ENCODE measurements around the gene BMP6. TPM values are rescaled to one million over a fixed set of nuclear protein-coding genes. Genes with fewer than 3 reads are reported as not detected.

BMP6 gene
- total and polyA plus RNA-seq, 9 donors: 0.51 to 2.4 (median 1.4) TPM

- Histone ChIP-seq H3K9me3 (replicated peaks; ENCODE audit: control insufficient read depth, low read depth, low read length) (no peaks in the 10 kb centered on the region), H3K36me3 (ENCODE audit: control insufficient read depth, insufficient read depth, low read length) (peaks cover 87% of the 10 kb centered on the region), H3K4me3 (ENCODE audit: low read length) (no peak overlapping the region), H3K27me3 (ENCODE audit: control insufficient read depth, insufficient read depth, low read length) (no peaks in the 10 kb centered on the region), H3K27ac (ENCODE audit: low read length) (no peak overlapping the region), H3K4me1 (ENCODE audit: control insufficient read depth, insufficient read depth, low read length) (no peaks in the 10 kb centered on the region)
- DNase-seq: no peak
- no CpG with 5 or more reads among the region's 5 CpGs for WGBS (ENCODE audit: insufficient coverage)
Observed at GRCh38 chr6:7899101-7899888, 173.4 kb downstream of the BMP6 start.

DNA sequence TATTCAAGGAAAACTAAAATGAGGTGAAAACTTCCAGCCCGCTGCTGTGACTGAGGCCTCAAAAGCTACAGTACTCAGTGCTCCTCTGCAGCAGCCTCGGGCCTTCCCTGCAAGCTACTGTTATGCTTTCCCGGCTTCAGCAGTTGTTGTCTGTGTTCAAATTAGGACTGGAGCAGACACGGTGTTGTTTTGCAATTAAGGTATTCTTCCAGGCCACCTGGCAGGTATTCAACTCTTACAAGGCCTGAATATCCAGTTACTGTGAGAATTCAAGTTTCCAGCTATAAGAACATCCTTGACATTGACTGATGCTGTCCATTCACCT lies 174.0 kb downstream of the BMP6 start:
- no peak for DNase-seq
- Histone ChIP-seq H3K4me3 (ENCODE audit: low read length) (no peak overlapping the region), H3K27ac (ENCODE audit: low read length) (no peak overlapping the region), H3K9me3 (replicated peaks; ENCODE audit: control insufficient read depth, low read depth, low read length) (no peaks in the 10 kb centered on the region), H3K4me1 (ENCODE audit: control insufficient read depth, insufficient read depth, low read length) (no peaks in the 10 kb centered on the region), H3K36me3 (ENCODE audit: control insufficient read depth, insufficient read depth, low read length) (peaks cover 85% of the 10 kb centered on the region), H3K27me3 (ENCODE audit: control insufficient read depth, insufficient read depth, low read length) (no peaks in the 10 kb centered on the region)
- 90% methylated on average over 2 of the region's 4 CpGs for WGBS (ENCODE audit: insufficient coverage)

GRCh38 chr6:7900621-7901020 lies 174.7 kb downstream of the BMP6 start:
- no peak overlapping the region for H3K27ac ChIP-seq (ENCODE audit: low read length)
- no peaks in the 10 kb centered on the region for H3K4me1 ChIP-seq (ENCODE audit: control insufficient read depth, insufficient read depth, low read length)
- H3K36me3 ChIP-seq (ENCODE audit: control insufficient read depth, insufficient read depth, low read length): peaks cover 78% of the 10 kb centered on the region
- H3K4me3 ChIP-seq (ENCODE audit: low read length): no peak overlapping the region
- no peak for DNase-seq
- WGBS (ENCODE audit: insufficient coverage): 79% methylated on average over 2 of the region's 2 CpGs
- no peaks in the 10 kb centered on the region for H3K27me3 ChIP-seq (ENCODE audit: control insufficient read depth, insufficient read depth, low read length)
- no peaks in the 10 kb centered on the region for H3K9me3 ChIP-seq (replicated peaks; ENCODE audit: control insufficient read depth, low read depth, low read length)

- Histone ChIP-seq H3K27ac (ENCODE audit: low read length) (no peak overlapping the region), H3K4me3 (ENCODE audit: low read length) (no peak overlapping the region), H3K4me1 (ENCODE audit: control insufficient read depth, insufficient read depth, low read length) (no peaks in the 10 kb centered on the region), H3K27me3 (ENCODE audit: control insufficient read depth, insufficient read depth, low read length) (no peaks in the 10 kb centered on the region), H3K36me3 (ENCODE audit: control insufficient read depth, insufficient read depth, low read length) (peaks cover 73% of the 10 kb centered on the region), H3K9me3 (replicated peaks; ENCODE audit: control insufficient read depth, low read depth, low read length) (no peaks in the 10 kb centered on the region)
- no peak for DNase-seq
- WGBS (ENCODE audit: insufficient coverage): 95% methylated on average over 4 of the region's 9 CpGs
Observed at GRCh38 chr6:7901056-7901455, 175.2 kb downstream of the BMP6 start.

DNA sequence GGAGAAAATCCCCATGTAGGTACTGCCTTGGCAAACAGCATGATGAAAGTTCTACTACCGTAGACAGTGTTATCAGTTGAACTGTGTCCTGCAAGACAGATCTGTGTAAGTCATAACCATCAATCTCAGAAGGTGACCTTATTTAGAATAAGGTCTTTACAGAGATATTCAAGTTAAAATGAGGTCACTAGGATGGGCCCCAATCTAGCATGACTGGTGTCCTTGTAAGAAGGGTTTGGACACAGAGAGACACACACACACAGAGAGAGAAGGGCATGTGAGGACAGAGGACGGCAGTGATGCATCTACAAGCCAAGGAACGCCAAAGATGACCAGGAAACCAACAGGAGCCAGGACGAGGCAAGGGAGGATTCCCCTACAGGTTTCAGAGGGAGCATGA lies 175.9 kb downstream of the BMP6 start:
- WGBS (ENCODE audit: insufficient coverage): 75% methylated on average over 4 of the region's 4 CpGs
- DNase-seq: no peak
- no peak overlapping the region for H3K4me3 ChIP-seq (ENCODE audit: low read length)
- no peaks in the 10 kb centered on the region for H3K27me3 ChIP-seq (ENCODE audit: control insufficient read depth, insufficient read depth, low read length)
- H3K36me3 ChIP-seq (ENCODE audit: control insufficient read depth, insufficient read depth, low read length): peaks cover 67% of the 10 kb centered on the region
- no peak overlapping the region for H3K27ac ChIP-seq (ENCODE audit: low read length)
- no peaks in the 10 kb centered on the region for H3K4me1 ChIP-seq (ENCODE audit: control insufficient read depth, insufficient read depth, low read length)
- no peaks in the 10 kb centered on the region for H3K9me3 ChIP-seq (replicated peaks; ENCODE audit: control insufficient read depth, low read depth, low read length)

DNA sequence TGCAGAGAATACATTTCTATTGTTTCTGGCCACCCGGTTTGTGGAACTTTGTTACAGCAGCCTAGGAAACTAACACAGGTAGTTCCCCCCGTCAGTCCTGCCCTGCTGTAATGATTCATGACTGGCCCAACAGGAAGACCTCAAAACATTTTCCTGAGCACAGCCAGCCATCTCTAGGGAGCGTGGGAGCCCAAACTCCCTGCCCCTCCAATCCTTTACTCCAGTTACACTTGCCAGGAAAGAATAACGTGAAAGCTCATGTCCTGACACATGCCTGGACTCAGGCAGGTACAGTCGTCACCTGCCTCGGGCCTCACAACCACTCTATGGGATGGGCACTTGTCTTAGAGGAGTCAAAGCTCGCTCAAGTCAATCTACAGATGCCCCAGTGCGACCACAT lies 176.3 kb downstream of the BMP6 start:
- no peak for DNase-seq
- Histone ChIP-seq H3K9me3 (replicated peaks; ENCODE audit: control insufficient read depth, low read depth, low read length) (no peaks in the 10 kb centered on the region), H3K27ac (ENCODE audit: low read length) (no peak overlapping the region), H3K4me1 (ENCODE audit: control insufficient read depth, insufficient read depth, low read length) (peaks cover 2% of the 10 kb centered on the region), H3K36me3 (ENCODE audit: control insufficient read depth, insufficient read depth, low read length) (peaks cover 69% of the 10 kb centered on the region), H3K4me3 (ENCODE audit: low read length) (no peak overlapping the region), H3K27me3 (ENCODE audit: control insufficient read depth, insufficient read depth, low read length) (no peaks in the 10 kb centered on the region)
- 90% methylated on average over 7 of the region's 8 CpGs for WGBS (ENCODE audit: insufficient coverage)

DNA sequence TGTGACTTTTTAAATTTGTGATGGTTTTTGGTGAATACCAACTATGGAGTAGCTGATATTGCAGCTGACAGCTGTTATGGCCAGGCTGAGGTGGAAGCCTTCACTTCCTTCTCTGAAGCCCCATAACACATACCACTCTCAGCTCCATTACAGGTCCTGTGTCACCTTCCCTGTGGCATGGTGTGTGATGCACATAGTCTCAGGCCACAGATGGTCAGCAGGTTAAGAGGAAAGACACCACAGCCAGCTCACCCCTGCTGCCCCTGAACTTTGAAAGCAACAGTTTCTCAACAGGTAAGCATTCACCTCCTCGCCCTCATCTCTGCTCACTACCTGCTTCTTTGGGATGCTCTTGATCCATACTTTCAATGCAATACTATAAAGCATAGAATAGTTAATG lies 177.0 kb downstream of the BMP6 start:
- H3K4me3 ChIP-seq (ENCODE audit: low read length): no peak overlapping the region
- WGBS (ENCODE audit: insufficient coverage): no CpG with 5 or more reads among the region's 1 CpG
- peaks cover 68% of the 10 kb centered on the region for H3K36me3 ChIP-seq (ENCODE audit: control insufficient read depth, insufficient read depth, low read length)
- H3K27ac ChIP-seq (ENCODE audit: low read length): no peak overlapping the region
- no peak for DNase-seq
- H3K9me3 ChIP-seq (replicated peaks; ENCODE audit: control insufficient read depth, low read depth, low read length): no peaks in the 10 kb centered on the region
- peaks cover 3% of the 10 kb centered on the region for H3K4me1 ChIP-seq (ENCODE audit: control insufficient read depth, insufficient read depth, low read length)
- H3K27me3 ChIP-seq (ENCODE audit: control insufficient read depth, insufficient read depth, low read length): no peaks in the 10 kb centered on the region

GRCh38 chr6:7903673-7904072 lies 177.8 kb downstream of the BMP6 start:
- no peak for DNase-seq
- Histone ChIP-seq H3K27me3 (ENCODE audit: control insufficient read depth, insufficient read depth, low read length) (no peaks in the 10 kb centered on the region), H3K9me3 (replicated peaks; ENCODE audit: control insufficient read depth, low read depth, low read length) (no peaks in the 10 kb centered on the region), H3K4me3 (ENCODE audit: low read length) (no peak overlapping the region), H3K4me1 (ENCODE audit: control insufficient read depth, insufficient read depth, low read length) (peaks cover 5% of the 10 kb centered on the region), H3K27ac (ENCODE audit: low read length) (no peak overlapping the region), H3K36me3 (ENCODE audit: control insufficient read depth, insufficient read depth, low read length) (peaks cover 63% of the 10 kb centered on the region)
- no CpG with 5 or more reads among the region's 3 CpGs for WGBS (ENCODE audit: insufficient coverage)

- Histone ChIP-seq H3K27me3 (ENCODE audit: control insufficient read depth, insufficient read depth, low read length) (no peaks in the 10 kb centered on the region), H3K4me1 (ENCODE audit: control insufficient read depth, insufficient read depth, low read length) (peaks cover 12% of the 10 kb centered on the region), H3K4me3 (ENCODE audit: low read length) (no peak overlapping the region), H3K36me3 (ENCODE audit: control insufficient read depth, insufficient read depth, low read length) (peaks cover 53% of the 10 kb centered on the region), H3K27ac (ENCODE audit: low read length) (no peak overlapping the region), H3K9me3 (replicated peaks; ENCODE audit: control insufficient read depth, low read depth, low read length) (no peaks in the 10 kb centered on the region)
- no peak for DNase-seq
- 75% methylated on average over 5 of the region's 5 CpGs for WGBS (ENCODE audit: insufficient coverage)
Observed at GRCh38 chr6:7904654-7905319, 178.9 kb downstream of the BMP6 start.

- Histone ChIP-seq H3K4me3 (ENCODE audit: low read length) (no peak overlapping the region), H3K36me3 (ENCODE audit: control insufficient read depth, insufficient read depth, low read length) (peaks cover 47% of the 10 kb centered on the region), H3K9me3 (replicated peaks; ENCODE audit: control insufficient read depth, low read depth, low read length) (no peaks in the 10 kb centered on the region), H3K27ac (ENCODE audit: low read length) (no peak overlapping the region), H3K27me3 (ENCODE audit: control insufficient read depth, insufficient read depth, low read length) (no peaks in the 10 kb centered on the region), H3K4me1 (ENCODE audit: control insufficient read depth, insufficient read depth, low read length) (peaks cover 12% of the 10 kb centered on the region)
- 100% methylated on average over 1 of the region's 2 CpGs for WGBS (ENCODE audit: insufficient coverage)
- no peak for DNase-seq
Observed at GRCh38 chr6:7905416-7905815, 179.5 kb downstream of the BMP6 start.

Measured in muscle of leg (tissue), 11 donors.